Uterus (tissue), 4 donors: ENCODE results near the gene TBX10. TPM values are rescaled to one million over a fixed set of nuclear protein-coding genes. Genes with fewer than 3 reads are reported as not detected.
A peak's percentile ranks its signal among the peaks of the same experiment; 100 is the strongest.

ENCODE experiments used
- DNase-seq, 2 donors: peaks; one replicate each; pipeline ENCODE4 v3.0.0-alpha.2; 2019 to 2020
- H3K27ac ChIP-seq, 2 donors: fragments of 200-600 bp; sonication (generic); 1 replicate in 1 of 2; 2 replicates in 1 of 2; pipeline ENCODE4 v1.5.1; 2016 to 2018
- H3K27me3 ChIP-seq, 2 donors: fragments of 200-600 bp; sonication (generic); one replicate each; pipeline ENCODE4 v1.5.1; 2018 to 2019; ENCODE audit warnings: control low read depth in 1 of 2
- H3K36me3 ChIP-seq, 2 donors: fragments of 200-600 bp; sonication (generic); one replicate each; pipeline ENCODE4 v1.5.1; 2019; ENCODE audit warnings: control low read depth in 1 of 2
- H3K4me1 ChIP-seq, 2 donors: fragments of 200-600 bp; sonication (generic); one replicate each; pipeline ENCODE4 v1.5.1; 2018 to 2019; ENCODE audit warnings: control low read depth in 1 of 2
- H3K4me3 ChIP-seq, 2 donors: fragments of 200-600 bp; sonication (generic); 1 replicate in 1 of 2; 2 replicates in 1 of 2; pipeline ENCODE4 v1.5.1; 2018 to 2019; ENCODE audit warnings: mild to moderate bottlenecking in 1 of 2
- H3K9me3 ChIP-seq, 2 donors: fragments of 200-600 bp; sonication (generic); one replicate each; pipeline ENCODE4 v1.5.1; 2019; ENCODE audit warnings: control low read depth in 1 of 2
- POLR2A ChIP-seq, 2 donors: fragments of 450-650 bp; IDR thresholded peaks; one replicate each; pipeline ENCODE4 v1.6.1; 2016; ENCODE audit warnings: antibody characterized with exemption in 2 of 2, mild to moderate bottlenecking in 1 of 2, moderate library complexity in 1 of 2
- intact Hi-C: fragments of 100-400 bp; cut with DNase I; formaldehyde crosslinking; loops from one replicate; pipeline ENCODE4 v1.15.1; 2023; ENCODE audit warnings: low total_unique reads
- total RNA-seq, 4 donors: library from RNA; depleted of rRNA in 3 of 4; stranded (reverse); fragments of >200 nt in 3 of 4; gene quantifications; one replicate each; pipeline versions ENCODE4 v1.1.0 to v1.2.4, GENCODE V29; 2014 to 2023
- TF ChIP-seq, protein P1 (sequence below), 4 experiments: fragments of 200-600 bp in 2 of 4; fragments of 450-650 bp in 2 of 4; sonication (generic) in 2 of 4; IDR thresholded peaks; one replicate each; pipeline ENCODE4 v1.5.1; 2016 to 2019; ENCODE audit warnings: antibody characterized with exemption in 4 of 4, mild to moderate bottlenecking in 2 of 4, moderate library complexity in 1 of 4
- donor health status: DM: yes; HTN: yes; CAD: no.

TBX10 gene
- total RNA-seq, 4 donors from 2014 or later = not detected

DNA sequence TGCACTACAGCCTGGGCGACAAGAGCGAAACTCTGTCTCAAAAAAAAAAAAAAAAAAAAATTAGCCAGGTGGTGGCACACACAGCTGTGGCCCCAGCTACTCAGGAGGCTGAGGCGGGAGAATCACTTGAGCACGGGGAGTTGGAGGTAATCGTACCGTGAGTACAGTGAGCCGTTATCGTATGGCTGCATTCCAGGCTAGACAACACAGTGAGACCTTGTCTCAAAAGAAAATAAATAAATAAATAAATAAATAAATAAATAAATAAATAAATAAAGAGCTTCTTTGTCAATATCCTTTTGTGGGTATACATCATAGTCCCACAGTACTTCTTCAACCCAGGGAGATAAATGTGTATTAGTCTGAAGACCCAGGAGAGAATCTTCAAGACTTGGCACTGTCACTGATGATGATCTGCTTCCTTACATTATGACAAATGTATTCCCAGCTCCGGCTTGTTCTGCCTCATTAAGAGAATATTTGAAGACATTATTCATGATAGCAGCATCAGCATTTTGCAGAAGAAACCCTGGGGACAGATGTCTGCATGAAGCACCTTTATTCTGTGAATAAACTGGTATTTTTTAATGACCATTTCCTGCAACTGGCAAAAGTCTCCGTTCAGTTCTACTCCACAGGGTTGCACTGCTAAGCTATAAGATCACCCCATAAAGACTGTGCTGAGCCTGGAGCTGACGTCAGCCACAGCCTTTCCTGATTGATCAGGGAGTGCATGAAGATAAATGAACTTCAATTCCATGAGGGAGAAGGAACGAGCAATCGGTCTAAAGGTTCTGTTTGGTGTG is 12.6 kb upstream of the TBX10 start:
- TF ChIP-seq POLR2A (IDR thresholded peaks at IDR 0.05) = no peak
- TF ChIP-seq, protein P1, sequence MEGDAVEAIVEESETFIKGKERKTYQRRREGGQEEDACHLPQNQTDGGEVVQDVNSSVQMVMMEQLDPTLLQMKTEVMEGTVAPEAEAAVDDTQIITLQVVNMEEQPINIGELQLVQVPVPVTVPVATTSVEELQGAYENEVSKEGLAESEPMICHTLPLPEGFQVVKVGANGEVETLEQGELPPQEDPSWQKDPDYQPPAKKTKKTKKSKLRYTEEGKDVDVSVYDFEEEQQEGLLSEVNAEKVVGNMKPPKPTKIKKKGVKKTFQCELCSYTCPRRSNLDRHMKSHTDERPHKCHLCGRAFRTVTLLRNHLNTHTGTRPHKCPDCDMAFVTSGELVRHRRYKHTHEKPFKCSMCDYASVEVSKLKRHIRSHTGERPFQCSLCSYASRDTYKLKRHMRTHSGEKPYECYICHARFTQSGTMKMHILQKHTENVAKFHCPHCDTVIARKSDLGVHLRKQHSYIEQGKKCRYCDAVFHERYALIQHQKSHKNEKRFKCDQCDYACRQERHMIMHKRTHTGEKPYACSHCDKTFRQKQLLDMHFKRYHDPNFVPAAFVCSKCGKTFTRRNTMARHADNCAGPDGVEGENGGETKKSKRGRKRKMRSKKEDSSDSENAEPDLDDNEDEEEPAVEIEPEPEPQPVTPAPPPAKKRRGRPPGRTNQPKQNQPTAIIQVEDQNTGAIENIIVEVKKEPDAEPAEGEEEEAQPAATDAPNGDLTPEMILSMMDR (IDR thresholded peaks at IDR 0.05) = no peak
- H3K27me3 ChIP-seq = no peaks in the 10 kb centered on the region
- H3K4me3 ChIP-seq = no peak overlapping the region
- intact Hi-C loops = no loop called here
- no peaks in the 10 kb centered on the region for H3K9me3 ChIP-seq
- H3K4me1 ChIP-seq = no peaks in the 10 kb centered on the region
- DNase-seq = no peak
- no peak overlapping the region for H3K27ac ChIP-seq
- no peaks in the 10 kb centered on the region for H3K36me3 ChIP-seq

DNA sequence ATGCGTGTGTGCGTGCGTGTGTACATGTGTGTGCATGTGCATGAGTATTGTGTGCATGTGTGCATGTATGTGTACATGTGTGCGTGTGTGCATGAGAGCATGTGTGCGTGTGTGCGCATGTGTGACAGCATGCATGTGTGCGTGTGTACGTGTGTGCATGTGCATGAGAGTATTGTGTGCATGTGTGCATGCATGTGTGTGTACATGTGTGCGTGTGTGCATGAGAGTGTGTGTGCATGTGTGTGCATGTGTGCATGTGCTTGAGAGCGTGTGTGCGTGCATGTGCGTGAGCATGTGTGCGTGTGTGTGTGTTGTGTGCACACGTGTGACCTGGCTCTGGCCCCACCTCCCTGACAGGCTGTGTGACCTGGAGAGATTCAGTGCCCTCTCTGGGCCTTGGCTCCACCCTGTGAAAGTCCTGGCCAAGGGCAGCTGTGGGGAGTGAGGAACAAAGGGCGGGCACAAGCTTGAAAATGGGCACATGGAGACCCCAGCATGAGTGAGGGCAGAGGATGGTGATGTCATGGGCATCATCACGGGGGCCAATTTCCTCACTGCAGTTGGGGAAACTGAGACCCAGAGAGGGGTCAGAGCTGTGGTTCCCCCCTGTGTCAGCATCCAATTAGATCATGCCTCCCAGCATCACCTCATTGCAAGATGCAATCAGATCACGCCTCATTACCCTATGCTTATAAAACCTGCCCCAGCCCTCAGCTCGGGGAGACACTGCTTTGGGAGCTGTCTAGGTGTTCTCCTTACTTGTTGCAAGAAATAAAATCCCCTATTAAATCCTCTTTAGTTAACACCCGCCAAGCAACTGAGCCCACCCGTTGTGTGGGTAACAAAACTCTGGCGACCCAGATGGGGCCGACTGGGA is 10.3 kb upstream of the TBX10 start:
- intact Hi-C loops = no loop called here
- H3K4me3 ChIP-seq = peak overlapping the region in 1 of 2 donors; percentile 21
- no peaks in the 10 kb centered on the region for H3K9me3 ChIP-seq
- no peak for DNase-seq
- TF ChIP-seq, protein P1 (IDR thresholded peaks at IDR 0.05) = no peak
- no peak for TF ChIP-seq POLR2A (IDR thresholded peaks at IDR 0.05)
- peaks cover 0 to 3% of the 10 kb centered on the region in 2 donors for H3K27me3 ChIP-seq
- no peaks in the 10 kb centered on the region for H3K36me3 ChIP-seq
- H3K4me1 ChIP-seq = no peaks in the 10 kb centered on the region
- H3K27ac ChIP-seq = no peak overlapping the region

DNA sequence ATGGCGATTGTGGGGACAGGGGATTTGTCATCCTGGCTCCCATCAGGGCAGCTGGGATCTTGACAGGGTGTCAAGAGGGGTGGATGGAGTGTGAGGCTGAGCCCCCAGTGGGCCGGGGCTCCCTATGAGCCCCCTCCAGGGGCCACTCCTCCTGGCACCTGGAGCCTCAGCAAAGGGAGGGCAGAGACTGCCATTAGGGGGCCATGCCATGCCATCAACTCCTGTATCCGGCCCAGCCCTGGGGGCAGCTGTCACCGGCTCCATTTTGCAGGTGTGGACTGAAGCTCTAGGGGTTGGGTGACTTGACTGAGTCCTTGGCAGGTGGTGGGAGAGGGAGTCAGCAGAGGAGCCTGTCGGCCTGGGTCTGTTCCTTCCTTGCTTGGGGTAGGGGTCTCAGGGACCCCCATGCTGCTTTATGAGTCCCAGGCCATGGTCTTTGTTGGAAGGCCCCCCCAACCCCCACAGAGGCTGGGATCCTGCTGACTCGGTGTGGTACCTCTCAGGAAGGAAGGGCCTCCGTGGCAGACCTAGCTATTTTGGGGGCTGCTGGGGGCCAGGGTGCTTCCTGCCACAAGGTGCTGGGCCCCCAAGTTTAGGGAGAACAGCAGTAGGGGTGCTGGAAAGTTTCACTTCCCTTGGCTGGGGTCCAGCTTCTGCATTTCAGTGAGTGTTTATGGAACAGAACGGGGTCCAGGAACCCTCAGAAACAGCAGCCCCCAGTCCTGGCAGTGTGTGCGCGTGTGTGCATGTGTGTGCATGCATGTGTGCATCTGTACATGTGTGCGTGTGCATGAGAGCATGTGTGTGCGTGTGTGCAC is 9.4 kb upstream of the TBX10 start:
- Histone ChIP-seq H3K9me3 (no peaks in the 10 kb centered on the region), H3K4me1 (no peaks in the 10 kb centered on the region), H3K36me3 (no peaks in the 10 kb centered on the region), H3K4me3 (no peak overlapping the region), H3K27me3 (peaks cover 0 to 3% of the 10 kb centered on the region in 2 donors), H3K27ac (no peak overlapping the region)
- intact Hi-C loops = no loop called here
- no peak for TF ChIP-seq POLR2A (IDR thresholded peaks at IDR 0.05)
- TF ChIP-seq, protein P1 (IDR thresholded peaks at IDR 0.05) = no peak
- no peak for DNase-seq

DNA sequence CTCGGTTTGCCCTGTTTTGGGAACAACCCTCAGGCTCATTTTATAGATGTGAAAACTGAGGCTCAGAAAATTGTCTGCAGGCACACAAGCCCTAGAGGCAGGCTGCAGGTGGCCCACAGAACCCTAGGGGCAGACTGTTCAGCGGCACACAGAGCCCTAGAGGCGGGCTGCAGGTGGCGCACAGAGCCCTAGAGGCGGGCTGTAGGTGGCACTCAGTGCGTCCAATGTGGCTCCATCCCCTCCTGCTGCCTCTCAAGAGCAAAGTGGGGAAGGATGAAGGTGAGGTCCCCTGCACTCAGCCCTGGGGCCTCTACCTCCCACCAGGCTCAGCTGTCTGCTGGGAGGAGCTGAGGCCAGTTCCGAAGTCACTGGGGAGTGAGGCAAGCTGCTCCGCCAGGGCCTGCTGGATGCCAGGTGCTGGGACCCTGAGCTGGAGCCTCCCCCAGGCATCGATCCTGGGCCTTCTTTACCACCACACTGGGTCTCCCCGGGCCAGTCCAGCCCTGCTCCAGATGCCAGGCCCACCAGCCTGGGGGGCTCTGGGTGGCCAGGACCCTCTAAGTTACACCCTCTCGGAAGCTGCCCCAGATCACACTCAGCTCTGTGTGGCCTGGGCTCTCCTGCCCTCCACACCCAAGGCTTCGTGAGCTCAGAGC is 8.7 kb upstream of the TBX10 start:
- TF ChIP-seq POLR2A (IDR thresholded peaks at IDR 0.05) = no peak
- TF ChIP-seq, protein P1 (IDR thresholded peaks at IDR 0.05) = no peak
- H3K4me1 ChIP-seq = no peaks in the 10 kb centered on the region
- no peak overlapping the region for H3K27ac ChIP-seq
- no peaks in the 10 kb centered on the region for H3K36me3 ChIP-seq
- no peak for DNase-seq
- H3K27me3 ChIP-seq = peaks cover 0 to 3% of the 10 kb centered on the region in 2 donors
- H3K4me3 ChIP-seq = no peak overlapping the region
- intact Hi-C loops = no loop called here
- no peaks in the 10 kb centered on the region for H3K9me3 ChIP-seq
